Endothelial cell of hepatic sinusoid (primary cell): Measurements from ENCODE around the gene KNOP1.

Experiments used
- in situ Hi-C: cut with HindIII; loops from 2 replicates; pipeline ENCODE4 v1.10.0; 2017; ENCODE audit warnings: low sequenced_read_pairs

Gene KNOP1

GRCh38 chr16:19708296-19709205 lies 9.5 kb downstream of the KNOP1 start:
- in situ Hi-C loops = loop anchor here (25.0 kb wide), 1 partner anchor 179 kb away; the partner anchor contains the start of gene GPRC5B

- in situ Hi-C loops = loop anchor here (25.0 kb wide), 1 partner anchor 180 kb away; the partner anchor contains the start of gene GPRC5B
Observed at GRCh38 chr16:19707569-19708295, 10.3 kb downstream of the KNOP1 start.

- in situ Hi-C loops = loop anchor here (25.0 kb wide), 1 partner anchor 180 kb away; the partner anchor contains the start of gene GPRC5B
Observed at GRCh38 chr16:19706846-19707245, 11.2 kb downstream of the KNOP1 start.

GRCh38 chr16:19705843-19706242 lies 12.2 kb downstream of the KNOP1 start:
- in situ Hi-C loops = loop anchor here (25.0 kb wide), 1 partner anchor 181 kb away; the partner anchor contains the start of gene GPRC5B

- in situ Hi-C loops = loop anchor here (25.0 kb wide), 1 partner anchor 182 kb away; the partner anchor contains the start of gene GPRC5B
Observed at GRCh38 chr16:19705146-19705501, 12.9 kb downstream of the KNOP1 start.

DNA sequence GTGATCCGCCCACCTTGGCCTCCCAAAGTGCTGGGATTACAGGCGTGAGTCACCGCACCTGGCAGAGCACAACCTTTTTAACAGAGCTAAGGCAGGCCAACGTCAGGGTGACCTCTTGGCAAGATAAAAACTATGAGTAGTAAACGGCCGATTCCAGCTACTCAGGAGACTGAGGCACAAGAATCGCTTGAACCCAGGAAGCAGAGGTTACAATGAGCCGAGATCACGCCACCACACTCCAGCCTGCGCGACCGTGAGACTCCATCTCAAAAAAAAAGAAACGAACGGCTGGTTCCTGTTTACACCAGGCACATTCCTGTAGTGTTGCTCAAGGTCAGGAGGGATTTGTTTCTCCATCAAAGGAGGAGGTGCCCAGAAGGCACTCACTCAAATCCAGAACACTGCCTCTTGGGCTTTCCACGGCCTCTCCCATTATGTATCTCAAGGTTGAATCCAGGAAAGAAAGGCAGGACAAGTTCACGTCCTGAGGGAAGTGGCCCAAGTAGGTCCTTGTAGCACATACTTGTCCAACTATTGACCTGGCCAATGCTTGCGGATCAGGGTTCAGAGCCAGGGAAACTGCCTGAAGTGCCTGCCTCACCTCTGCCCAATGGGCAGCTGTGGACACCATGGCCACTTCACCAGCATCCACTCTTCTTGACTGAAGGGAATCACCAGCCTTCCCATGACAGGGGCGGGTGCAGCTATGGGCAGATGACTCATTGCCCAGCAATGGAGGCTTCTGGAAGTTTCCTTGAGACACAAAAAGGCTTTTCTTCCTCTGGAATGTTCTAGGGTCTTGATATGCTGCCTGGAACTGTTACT lies 13.5 kb downstream of the KNOP1 start:
- in situ Hi-C loops = loop anchor here (25.0 kb wide), 1 partner anchor 183 kb away; the partner anchor contains the start of gene GPRC5B

GRCh38 chr16:19703172-19703889 lies 14.7 kb downstream of the KNOP1 start:
- in situ Hi-C loops = loop anchor here (25.0 kb wide), 1 partner anchor 184 kb away; the partner anchor contains the start of gene GPRC5B

DNA sequence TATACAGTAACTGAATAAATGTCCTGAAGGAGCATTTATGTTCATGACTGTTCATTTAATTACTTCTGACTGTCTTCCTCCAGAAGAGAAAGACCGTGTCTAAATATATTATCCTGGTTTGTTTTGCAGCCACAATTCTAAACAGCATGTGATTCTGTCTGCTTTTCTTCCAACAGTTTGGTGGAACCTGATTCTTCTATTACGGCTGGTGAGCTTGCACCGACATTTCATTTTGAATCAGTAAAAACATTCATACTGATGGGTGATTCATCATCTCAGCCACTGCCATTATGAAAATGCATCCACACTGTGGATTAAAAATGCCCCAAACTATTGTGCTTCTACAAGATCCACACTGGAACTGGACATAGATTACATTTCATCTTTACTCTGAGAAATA lies 16.9 kb downstream of the KNOP1 start:
- in situ Hi-C loops = loop anchor here (25.0 kb wide), 1 partner anchor 186 kb away; the partner anchor contains the start of gene GPRC5B

DNA sequence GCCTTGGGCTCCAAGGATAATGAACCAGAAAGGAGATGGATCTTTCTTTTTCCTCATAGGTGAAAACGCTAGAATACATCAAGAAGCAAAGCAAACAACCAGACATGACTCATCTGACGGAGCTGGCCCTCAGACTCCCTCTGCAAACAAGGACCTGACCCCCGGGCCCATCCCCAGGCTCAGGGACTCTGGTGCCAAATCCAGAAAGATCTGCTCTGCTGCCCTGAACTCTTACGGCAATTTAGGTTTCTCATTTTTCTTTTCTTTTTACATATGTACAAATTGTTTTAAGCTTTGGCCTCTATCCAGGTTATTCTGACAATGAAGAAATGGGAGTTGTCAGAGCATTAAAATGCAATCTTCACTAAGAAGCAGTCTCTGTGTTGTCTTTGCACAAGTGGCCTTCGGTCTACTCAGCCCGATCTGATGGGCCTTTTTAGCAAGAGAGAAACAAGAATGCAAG lies 17.7 kb downstream of the KNOP1 start:
- in situ Hi-C loops = loop anchor here (25.0 kb wide), 1 partner anchor 187 kb away; the partner anchor contains the start of gene GPRC5B

DNA sequence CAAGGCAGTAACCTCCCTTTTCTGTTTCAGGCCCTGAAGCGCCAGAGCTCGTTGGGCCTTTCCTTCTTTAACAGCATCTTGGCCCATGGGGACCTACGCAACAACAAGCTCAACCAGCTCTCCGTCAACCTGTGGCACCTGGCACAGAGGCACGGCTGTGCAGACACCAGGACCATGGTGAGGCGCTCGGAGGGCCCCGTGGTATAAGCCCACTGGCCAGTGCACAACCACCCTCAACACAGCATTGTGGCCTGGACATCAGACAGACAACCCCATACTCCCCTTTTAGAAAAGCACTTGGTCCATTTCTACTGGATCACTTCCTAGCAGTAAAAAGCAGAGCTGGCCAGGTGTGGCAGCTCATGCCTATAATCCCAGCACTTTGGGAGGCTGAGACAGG lies 18.6 kb downstream of the KNOP1 start:
- in situ Hi-C loops = no loop called here

- in situ Hi-C loops = no loop called here
Observed at GRCh38 chr16:19698480-19699465, 19.3 kb downstream of the KNOP1 start.

- in situ Hi-C loops = no loop called here
Observed at GRCh38 chr16:19697756-19698318, 20.2 kb downstream of the KNOP1 start.

DNA sequence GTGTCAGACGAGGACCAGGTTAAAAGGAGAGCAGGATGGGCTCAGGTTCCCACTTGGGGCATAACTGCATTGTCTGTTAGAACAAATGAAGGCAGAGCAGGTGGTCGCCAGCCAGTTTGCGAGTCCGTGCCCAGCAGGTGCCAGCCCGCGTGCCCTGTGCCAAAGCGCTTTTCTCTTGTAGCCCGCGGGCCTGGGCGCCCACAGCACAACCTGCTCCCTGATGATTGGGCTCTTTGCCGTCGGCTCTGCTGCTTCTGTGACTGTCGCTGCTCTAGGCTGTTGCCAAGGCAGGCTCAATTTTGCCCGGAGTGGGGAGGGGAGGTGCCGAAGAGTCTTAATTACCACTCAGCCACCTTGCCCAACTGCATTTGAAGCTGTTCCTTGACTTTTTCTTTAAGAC lies 21.1 kb downstream of the KNOP1 start:
- in situ Hi-C loops = no loop called here

DNA sequence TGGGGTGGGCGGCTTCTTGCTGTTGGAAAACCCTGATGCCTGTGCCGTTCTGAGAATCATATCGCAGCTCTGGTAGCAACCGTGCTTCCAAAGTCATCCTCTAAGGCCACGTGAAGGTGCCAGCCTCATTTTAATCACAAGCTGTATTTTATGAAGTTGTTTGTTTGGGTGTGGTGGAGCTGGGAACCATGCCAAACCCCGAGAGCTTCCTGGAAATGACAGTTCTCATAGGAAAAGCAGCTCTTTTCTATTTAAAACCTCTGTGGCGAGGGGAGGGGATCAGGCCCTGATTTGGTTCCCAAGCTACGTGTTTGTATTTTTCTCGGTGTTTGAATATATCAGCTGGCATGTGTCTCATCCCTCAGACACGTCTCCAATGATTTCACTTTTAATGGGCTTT lies 21.7 kb downstream of the KNOP1 start:
- in situ Hi-C loops = no loop called here

DNA sequence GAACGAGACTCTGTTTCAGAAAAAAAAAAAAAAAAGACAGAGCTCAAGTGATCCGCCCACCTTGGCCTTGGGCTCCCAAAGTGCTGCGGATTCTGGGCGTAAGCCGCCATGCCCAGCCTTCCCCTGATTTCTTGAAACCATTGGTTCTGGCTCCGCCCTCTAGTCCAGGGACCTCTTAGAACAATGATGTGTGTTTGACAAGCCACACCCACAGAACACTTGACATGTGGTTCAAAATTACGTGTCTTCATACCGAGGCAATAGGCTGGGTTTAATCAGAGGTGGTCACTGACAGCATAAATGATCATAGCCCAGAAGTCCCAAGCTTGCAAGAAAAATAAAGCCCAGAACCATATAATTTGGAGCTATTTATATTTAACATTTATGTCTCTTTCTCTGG lies 23.0 kb downstream of the KNOP1 start:
- in situ Hi-C loops = no loop called here

DNA sequence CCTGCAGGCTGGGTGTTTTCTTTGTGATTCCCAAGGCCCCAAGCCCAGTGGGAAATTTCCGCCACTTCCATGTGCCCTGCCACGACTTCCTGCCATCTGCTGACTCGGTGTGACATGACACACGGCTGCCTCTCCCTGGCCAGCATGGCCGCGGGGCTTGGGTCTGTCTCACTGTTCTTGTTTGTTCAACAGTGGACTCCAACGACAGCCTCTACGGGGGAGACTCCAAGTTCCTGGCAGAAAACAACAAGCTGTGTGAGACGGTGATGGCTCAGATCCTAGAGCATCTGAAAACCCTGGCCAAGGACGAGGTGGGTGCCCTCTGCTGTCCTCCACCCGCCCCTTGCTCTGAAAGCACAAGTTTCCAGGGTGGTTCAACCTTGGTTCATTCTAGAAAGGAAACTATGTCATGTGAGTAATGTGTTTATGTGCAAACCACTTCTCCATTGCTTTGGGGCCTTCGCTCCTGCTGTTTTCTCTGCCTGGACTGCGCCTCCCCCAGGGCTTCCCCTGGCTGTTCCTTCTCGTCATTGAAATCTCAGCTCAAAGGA lies 26.8 kb downstream of the KNOP1 start:
- in situ Hi-C loops = no loop called here

DNA sequence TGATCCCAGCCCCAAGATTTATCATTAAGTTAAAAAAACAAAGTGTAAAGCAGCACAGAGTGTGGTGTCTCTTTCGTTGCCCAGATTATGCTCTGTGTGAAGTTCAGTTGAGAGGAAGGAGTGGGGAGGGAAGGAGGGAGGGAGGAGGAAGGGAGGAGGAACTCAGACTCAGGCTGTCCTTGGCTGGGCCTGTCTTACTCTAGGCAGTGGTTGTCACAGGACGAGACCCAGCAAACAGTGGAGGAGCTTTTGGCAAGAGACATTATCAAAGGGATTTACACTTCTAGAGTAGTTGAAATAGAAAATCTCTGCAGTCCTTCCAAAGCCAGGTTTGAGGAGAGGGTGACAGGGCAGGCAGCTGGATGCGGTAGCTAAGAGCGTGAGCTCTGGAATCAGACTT lies 27.8 kb downstream of the KNOP1 start:
- in situ Hi-C loops = no loop called here

DNA sequence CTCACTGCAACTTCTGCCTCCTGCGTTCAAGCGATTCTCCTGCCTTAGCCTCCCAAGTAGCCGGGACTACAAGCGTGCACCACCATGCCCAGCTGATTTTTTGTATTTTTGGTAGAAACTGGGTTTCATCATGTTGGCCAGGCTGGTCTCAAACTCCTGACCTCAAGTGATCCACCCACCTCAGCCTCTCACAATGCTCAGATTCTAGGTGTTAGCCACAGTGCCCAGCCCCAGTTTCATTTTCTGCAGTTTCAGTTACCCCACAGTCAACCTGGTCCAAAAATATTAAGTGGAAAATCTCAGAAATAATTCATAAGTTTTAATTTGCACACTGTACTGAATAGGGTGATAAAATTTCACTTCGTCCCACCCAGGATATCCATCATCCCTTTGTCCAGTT lies 28.7 kb downstream of the KNOP1 start:
- in situ Hi-C loops = no loop called here
